Osteocyte (in vitro differentiated cells): ENCODE data around the gene EMC10. TPM values are rescaled to one million over a fixed set of nuclear protein-coding genes. Genes with fewer than 3 reads are reported as not detected.

Experiments used
- DNase-seq: peaks from one replicate; pipeline ENCODE4 v3.0.0; 2021; ENCODE audit warnings: mixed read lengths; ENCODE audit not compliant: unreplicated experiment; ENCODE audit errors: extremely low spot score
- H3K27ac Mint-ChIP-seq: one replicate; pipeline ENCODE4 v1.8.0; 2021; ENCODE audit warnings: mild to moderate bottlenecking, mixed read lengths; ENCODE audit not compliant: unreplicated experiment
- H3K27me3 Mint-ChIP-seq: one replicate; pipeline ENCODE4 v1.8.0; 2021; ENCODE audit warnings: mixed read lengths; ENCODE audit not compliant: unreplicated experiment
- H3K36me3 Mint-ChIP-seq: one replicate; pipeline ENCODE4 v1.8.0; 2021; ENCODE audit warnings: mixed read lengths; ENCODE audit not compliant: unreplicated experiment
- H3K4me1 Mint-ChIP-seq: one replicate; pipeline ENCODE4 v1.8.0; 2021; ENCODE audit warnings: mixed read lengths; ENCODE audit not compliant: unreplicated experiment
- H3K4me3 Mint-ChIP-seq: one replicate; pipeline ENCODE4 v1.8.0; 2021; ENCODE audit warnings: mild to moderate bottlenecking, moderate library complexity, mixed read lengths; ENCODE audit not compliant: unreplicated experiment
- H3K9me3 Mint-ChIP-seq: one replicate; pipeline ENCODE4 v1.8.0; 2021; ENCODE audit warnings: mixed read lengths; ENCODE audit not compliant: unreplicated experiment
- CTCF ChIP-seq: fragments of 200-600 bp; sonication (generic); IDR thresholded peaks from 2 replicates; pipeline ENCODE4 v1.5.0; 2021; ENCODE audit warnings: antibody characterized with exemption, mild to moderate bottlenecking, moderate library complexity
- long read RNA-seq: library from polyadenylated mRNA; unstranded; transcript quantifications from one replicate; pipeline ENCODE4 v2.0.0, GENCODE V29; 2021
- total RNA-seq: library from RNA; stranded (reverse); gene quantifications from 2 replicates; pipeline ENCODE4 v1.2.1, GENCODE V29; 2021

The EMC10 gene
- 166 and 172 TPM in 2 replicates for total RNA-seq
- long read RNA-seq, result 0 reads

- H3K27ac Mint-ChIP-seq, result peak within 1 kb of the TSS; percentile 81
- peak within 1 kb of the TSS; percentile 96 for H3K4me3 Mint-ChIP-seq
- DNase-seq, result peak; percentile 98
- H3K9me3 Mint-ChIP-seq, result no peaks in the 10 kb centered on the region
- peaks cover 16% of the 10 kb centered on the region for H3K4me1 Mint-ChIP-seq
- H3K27me3 Mint-ChIP-seq, result no peaks in the 10 kb centered on the region
- peaks cover 8% of the 10 kb centered on the region for H3K36me3 Mint-ChIP-seq
- TF ChIP-seq CTCF, result no peak
Measured at GRCh38 chr19:50476224-50476906, at the start of gene EMC10, which contains the start of gene GARIN5A. Gene EMC10 (plus strand): TSS chr19:50476507. CDS start chr19:50476545, 38 bp downstream. Gene GARIN5A (minus strand): TSS chr19:50476848. CDS start chr19:50476388, 460 bp downstream.

GRCh38 chr19:50427318-50427925, 48.9 kb upstream of the EMC10 start:
- H3K36me3 Mint-ChIP-seq, result no peaks in the 10 kb centered on the region
- H3K27me3 Mint-ChIP-seq, result peaks cover 15% of the 10 kb centered on the region
- H3K4me3 Mint-ChIP-seq, result no peak overlapping the region
- H3K9me3 Mint-ChIP-seq, result no peaks in the 10 kb centered on the region
- no peak for DNase-seq
- no peak for TF ChIP-seq CTCF
- H3K27ac Mint-ChIP-seq, result no peak overlapping the region
- peaks cover 13% of the 10 kb centered on the region for H3K4me1 Mint-ChIP-seq

GRCh38 chr19:50427997-50428425, 48.3 kb upstream of the EMC10 start:
- H3K4me3 Mint-ChIP-seq, result no peak overlapping the region
- H3K9me3 Mint-ChIP-seq, result no peaks in the 10 kb centered on the region

GRCh38 chr19:50428772-50429463, 47.4 kb upstream of the EMC10 start:
- H3K4me3 Mint-ChIP-seq, result no peak overlapping the region
- no peak overlapping the region for H3K27ac Mint-ChIP-seq
- no peak for DNase-seq
- H3K27me3 Mint-ChIP-seq, result peaks cover 15% of the 10 kb centered on the region
- no peaks in the 10 kb centered on the region for H3K9me3 Mint-ChIP-seq
- H3K4me1 Mint-ChIP-seq, result peaks cover 20% of the 10 kb centered on the region
- TF ChIP-seq CTCF, result no peak
- no peaks in the 10 kb centered on the region for H3K36me3 Mint-ChIP-seq

More at GRCh38 chr19:50427997-50428425, 48.3 kb upstream of the EMC10 start:
- no peak for DNase-seq
- Mint-ChIP-seq H3K36me3 (no peaks in the 10 kb centered on the region), H3K27ac (no peak overlapping the region), H3K4me1 (peaks cover 18% of the 10 kb centered on the region), H3K27me3 (peaks cover 15% of the 10 kb centered on the region)
- TF ChIP-seq CTCF, result no peak

- Mint-ChIP-seq H3K9me3 (no peaks in the 10 kb centered on the region), H3K36me3 (no peaks in the 10 kb centered on the region), H3K4me1 (peaks cover 27% of the 10 kb centered on the region), H3K27me3 (peaks cover 15% of the 10 kb centered on the region), H3K27ac (no peak overlapping the region), H3K4me3 (peak overlapping the region; percentile 82)
- no peak for DNase-seq
- TF ChIP-seq CTCF, result no peak
Measured at GRCh38 chr19:50430888-50431342, 45.4 kb upstream of the EMC10 start.
